ENCODE measurements around the gene BUB1B. TPM values are rescaled to one million over a fixed set of nuclear protein-coding genes. Genes with fewer than 3 reads are reported as not detected.

The BUB1B gene
- total RNA-seq, 1 donor from 2014 or later = 0.85 TPM

DNA sequence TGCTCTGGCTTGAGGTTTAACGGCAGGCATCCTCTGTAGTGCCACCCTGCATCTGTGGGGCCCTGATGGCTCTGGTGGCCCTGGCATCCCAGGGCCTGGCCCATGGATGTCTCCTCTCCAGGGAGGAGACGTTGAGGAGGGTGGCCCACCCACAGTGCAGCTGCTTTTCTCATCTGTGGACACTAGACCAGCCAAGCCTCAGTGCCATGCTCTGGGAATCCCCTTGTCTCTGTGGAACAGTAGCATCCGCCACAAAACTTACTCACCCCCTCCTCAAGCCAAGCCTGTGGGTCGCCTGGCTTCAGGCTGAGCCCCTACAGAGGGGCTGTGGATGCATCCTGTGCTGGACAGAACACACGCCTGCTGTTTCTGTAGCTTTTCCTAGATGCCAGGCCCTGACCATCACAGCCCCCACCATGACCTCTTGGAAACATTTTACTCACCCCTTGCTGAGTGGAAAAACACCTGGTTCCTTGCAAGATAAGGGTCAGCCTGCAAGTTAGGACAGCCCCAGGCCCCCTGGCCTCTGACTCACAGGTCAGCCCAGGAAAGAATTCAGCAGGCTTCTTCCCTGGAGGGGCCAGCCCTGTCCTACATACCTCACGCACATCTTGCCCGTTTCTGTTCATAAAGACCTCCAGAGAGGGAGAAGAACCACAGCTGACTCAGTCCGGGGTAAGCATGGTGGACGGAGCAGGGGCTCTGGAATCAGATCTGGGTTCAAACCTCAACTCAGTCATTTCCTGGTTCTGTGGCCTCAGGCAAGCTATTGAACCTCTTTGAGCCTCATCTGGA is 97.0 kb downstream of the BUB1B start:
- no peaks in the 10 kb centered on the region for H3K9me3 ChIP-seq (replicated peaks)
- peaks cover 47% of the 10 kb centered on the region for H3K27me3 ChIP-seq (ENCODE audit: low read depth)
- no peak overlapping the region for H3K27ac ChIP-seq (replicated peaks)
- intact Hi-C loops (cut with micrococcal nuclease) = no loop called here
- TF ChIP-seq, protein P1, sequence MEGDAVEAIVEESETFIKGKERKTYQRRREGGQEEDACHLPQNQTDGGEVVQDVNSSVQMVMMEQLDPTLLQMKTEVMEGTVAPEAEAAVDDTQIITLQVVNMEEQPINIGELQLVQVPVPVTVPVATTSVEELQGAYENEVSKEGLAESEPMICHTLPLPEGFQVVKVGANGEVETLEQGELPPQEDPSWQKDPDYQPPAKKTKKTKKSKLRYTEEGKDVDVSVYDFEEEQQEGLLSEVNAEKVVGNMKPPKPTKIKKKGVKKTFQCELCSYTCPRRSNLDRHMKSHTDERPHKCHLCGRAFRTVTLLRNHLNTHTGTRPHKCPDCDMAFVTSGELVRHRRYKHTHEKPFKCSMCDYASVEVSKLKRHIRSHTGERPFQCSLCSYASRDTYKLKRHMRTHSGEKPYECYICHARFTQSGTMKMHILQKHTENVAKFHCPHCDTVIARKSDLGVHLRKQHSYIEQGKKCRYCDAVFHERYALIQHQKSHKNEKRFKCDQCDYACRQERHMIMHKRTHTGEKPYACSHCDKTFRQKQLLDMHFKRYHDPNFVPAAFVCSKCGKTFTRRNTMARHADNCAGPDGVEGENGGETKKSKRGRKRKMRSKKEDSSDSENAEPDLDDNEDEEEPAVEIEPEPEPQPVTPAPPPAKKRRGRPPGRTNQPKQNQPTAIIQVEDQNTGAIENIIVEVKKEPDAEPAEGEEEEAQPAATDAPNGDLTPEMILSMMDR (IDR thresholded peaks at IDR 0.05; ENCODE audit: borderline replicate concordance) = no peak
- no peak for DNase-seq
- H3K36me3 ChIP-seq = no peaks in the 10 kb centered on the region
- no peak overlapping the region for H3K4me3 ChIP-seq
- H3K4me1 ChIP-seq = peaks cover 9% of the 10 kb centered on the region

DNA sequence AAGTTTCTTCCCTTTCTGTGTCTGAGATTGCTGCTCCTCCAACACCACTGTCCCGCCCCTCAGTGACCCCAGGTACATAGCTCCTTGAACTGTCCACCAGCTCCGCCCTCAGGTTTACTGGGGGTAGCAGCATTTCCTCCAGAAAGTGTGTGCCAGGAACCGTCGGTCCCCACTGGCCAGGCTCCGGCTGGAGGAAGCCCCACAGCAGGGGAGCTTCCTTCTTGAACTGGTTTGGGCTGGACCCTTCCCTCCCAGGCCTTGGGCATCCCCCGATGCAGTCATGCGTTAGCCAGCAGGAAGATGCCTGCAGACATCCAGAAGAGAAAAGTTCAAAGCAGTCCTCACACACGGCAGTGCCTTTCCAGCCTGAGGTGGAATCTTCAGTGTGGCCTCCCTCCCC is 97.7 kb downstream of the BUB1B start:
- no peak for DNase-seq
- TF ChIP-seq, protein P1 (IDR thresholded peaks at IDR 0.05; ENCODE audit: borderline replicate concordance) = no peak
- Histone ChIP-seq H3K4me3 (no peak overlapping the region), H3K27me3 (ENCODE audit: low read depth) (peaks cover 40% of the 10 kb centered on the region), H3K36me3 (no peaks in the 10 kb centered on the region), H3K9me3 (replicated peaks) (no peaks in the 10 kb centered on the region), H3K4me1 (peaks cover 2% of the 10 kb centered on the region), H3K27ac (replicated peaks) (no peak overlapping the region)
- intact Hi-C loops (cut with micrococcal nuclease) = no loop called here

DNA sequence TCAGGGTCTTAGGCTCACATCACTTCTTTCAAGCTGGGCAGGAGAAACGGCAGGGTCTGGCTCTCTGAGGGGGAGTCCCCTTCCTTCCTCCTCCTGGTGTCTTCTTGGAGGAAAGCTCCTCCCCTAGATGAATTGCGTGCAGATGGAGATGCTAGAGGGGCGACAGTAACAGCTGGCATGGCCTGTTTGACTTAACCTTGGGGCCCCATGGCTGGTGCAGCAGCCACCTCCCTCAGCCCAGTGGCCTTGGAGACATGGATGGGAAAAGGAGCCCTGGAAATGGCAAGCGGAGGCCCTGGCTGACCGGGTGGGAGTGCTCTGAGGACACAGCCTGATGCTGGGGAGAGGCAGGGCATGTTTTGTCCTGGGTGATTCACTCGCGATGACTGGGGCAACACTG is 98.2 kb downstream of the BUB1B start:
- DNase-seq = no peak
- Histone ChIP-seq H3K9me3 (replicated peaks) (no peaks in the 10 kb centered on the region), H3K36me3 (no peaks in the 10 kb centered on the region), H3K4me1 (no peaks in the 10 kb centered on the region), H3K4me3 (no peak overlapping the region), H3K27ac (replicated peaks) (no peak overlapping the region), H3K27me3 (ENCODE audit: low read depth) (peaks cover 35% of the 10 kb centered on the region)
- TF ChIP-seq, protein P1 (IDR thresholded peaks at IDR 0.05; ENCODE audit: borderline replicate concordance) = no peak
- intact Hi-C loops (cut with micrococcal nuclease) = no loop called here

DNA sequence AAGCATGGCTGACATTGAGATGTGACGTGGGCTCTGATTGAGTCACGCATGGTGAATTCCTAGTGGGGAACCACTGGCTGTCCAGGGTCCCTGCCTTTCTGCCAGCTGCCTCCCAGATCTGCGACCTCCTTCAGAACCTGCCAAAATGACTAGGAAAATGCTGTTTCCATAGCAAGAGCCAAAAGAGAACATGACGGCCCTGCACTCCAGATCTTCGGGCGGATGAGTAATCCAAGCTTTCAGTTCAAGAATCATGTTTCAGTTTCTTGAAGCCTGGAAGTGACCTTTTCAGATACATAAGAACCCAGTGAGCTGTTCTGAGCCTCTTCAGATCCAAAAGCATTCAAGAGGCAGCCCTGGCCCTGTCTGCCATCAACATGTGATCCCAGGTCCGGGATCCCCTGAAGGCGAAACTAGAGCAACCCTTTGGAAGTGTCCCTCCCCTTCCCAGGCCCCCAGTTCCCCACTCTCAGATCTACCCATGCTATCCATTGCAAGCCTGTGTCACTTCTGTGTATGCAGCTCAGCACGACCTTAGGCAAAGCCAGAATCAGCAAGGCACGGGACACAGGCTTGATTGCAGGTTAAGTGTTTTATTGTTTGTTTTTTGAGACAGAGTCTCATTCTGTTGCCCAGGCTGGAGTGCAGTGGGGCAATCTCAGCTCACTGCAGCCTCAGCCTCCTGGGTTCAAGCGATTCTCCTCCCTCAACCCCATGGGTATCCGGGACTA is 102.3 kb downstream of the BUB1B start:
- no peak overlapping the region for H3K27ac ChIP-seq (replicated peaks)
- TF ChIP-seq, protein P1 (IDR thresholded peaks at IDR 0.05; ENCODE audit: borderline replicate concordance) = no peak
- no peaks in the 10 kb centered on the region for H3K9me3 ChIP-seq (replicated peaks)
- peaks cover 4% of the 10 kb centered on the region for H3K27me3 ChIP-seq (ENCODE audit: low read depth)
- no peaks in the 10 kb centered on the region for H3K36me3 ChIP-seq
- H3K4me3 ChIP-seq = no peak overlapping the region
- no peak for DNase-seq
- intact Hi-C loops (cut with micrococcal nuclease) = no loop called here
- no peaks in the 10 kb centered on the region for H3K4me1 ChIP-seq

DNA sequence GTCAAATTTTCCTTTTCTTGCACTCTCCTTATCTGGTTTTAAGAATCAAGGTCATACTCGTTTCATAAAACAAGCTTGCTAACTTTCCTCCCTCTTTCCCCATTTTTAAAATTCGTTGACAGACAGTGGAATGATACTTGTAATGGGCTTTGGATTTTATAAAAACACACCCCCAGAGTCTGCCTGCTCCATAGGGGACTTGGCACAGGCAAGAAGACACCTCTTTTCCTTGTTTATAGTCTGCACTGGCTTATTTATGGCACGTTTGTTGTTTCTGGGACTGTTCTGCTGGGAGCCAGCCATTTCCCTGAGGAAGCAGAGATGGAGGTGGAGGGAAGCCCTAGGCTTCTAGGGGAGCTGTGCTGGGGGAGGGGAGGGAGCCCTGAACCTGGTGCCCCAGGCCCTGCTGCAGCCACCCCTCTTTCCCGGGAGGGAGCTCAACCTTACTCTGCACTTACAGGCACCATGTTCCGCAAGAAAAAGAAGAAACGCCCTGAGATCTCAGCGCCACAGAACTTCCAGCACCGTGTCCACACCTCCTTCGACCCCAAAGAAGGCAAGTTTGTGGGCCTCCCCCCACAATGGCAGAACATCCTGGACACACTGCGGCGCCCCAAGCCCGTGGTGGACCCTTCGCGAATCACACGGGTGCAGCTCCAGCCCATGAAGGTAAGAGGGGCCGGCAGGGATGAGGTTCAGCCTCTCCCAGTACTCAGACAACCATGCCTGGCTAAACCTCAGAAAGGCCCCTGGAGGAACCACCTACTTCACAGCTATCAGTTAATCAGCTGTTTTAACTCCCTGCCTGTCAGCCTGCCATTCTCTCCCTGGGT is 103.7 kb downstream of the BUB1B start:
- H3K4me3 ChIP-seq = no peak overlapping the region
- H3K4me1 ChIP-seq = no peaks in the 10 kb centered on the region
- intact Hi-C loops (cut with micrococcal nuclease) = no loop called here
- TF ChIP-seq, protein P1 (IDR thresholded peaks at IDR 0.05; ENCODE audit: borderline replicate concordance) = no peak
- H3K36me3 ChIP-seq = no peaks in the 10 kb centered on the region
- no peaks in the 10 kb centered on the region for H3K27me3 ChIP-seq (ENCODE audit: low read depth)
- no peak overlapping the region for H3K27ac ChIP-seq (replicated peaks)
- no peak for DNase-seq
- no peaks in the 10 kb centered on the region for H3K9me3 ChIP-seq (replicated peaks)

All from left ventricle myocardium inferior (tissue), 1 donor.